ENCODE data around the gene VLDLR.

GRCh38 chr9:2630158-2630557, 8.6 kb downstream of the VLDLR start:
- TF ChIP-seq POLR2AphosphoS5 (IDR thresholded peaks at IDR 0.05; ENCODE audit: borderline replicate concordance, low read depth, low read length), result no peak
- no peak for TF ChIP-seq EZH2 (IDR thresholded peaks at IDR 0.05)
- no peak for TF ChIP-seq FOXP2 (optimal IDR thresholded peaks at IDR 0.05; ENCODE audit: control extremely low read depth, extremely low read length, insufficient read depth)

Data from SK-N-MC (cell line).